Mucosa of descending colon (tissue), 3 donors: ENCODE results near the gene RGL4. TPM values are rescaled to one million over a fixed set of nuclear protein-coding genes. Genes with fewer than 3 reads are reported as not detected.

ENCODE experiments used
- ATAC-seq: fragments of 200-7000 bp; cut with Tn5 transposase; one replicate; pipeline ENCODE4 v1.9.1; 2020; ENCODE audit warnings: mild to moderate bottlenecking, moderate library complexity
- DNase-seq, 3 donors: peaks; one replicate each; pipeline ENCODE4 v3.0.0-alpha.2; 2020
- H3K36me3 ChIP-seq: fragments of 200-600 bp; one replicate; pipeline ENCODE4 v1.8.0; 2021; ENCODE audit warnings: low read depth, mild to moderate bottlenecking
- H3K4me1 ChIP-seq: fragments of 200-600 bp; one replicate; pipeline ENCODE4 v1.8.0; 2021; ENCODE audit warnings: low read depth, mild to moderate bottlenecking
- H3K4me3 ChIP-seq: fragments of 200-600 bp; one replicate; pipeline ENCODE4 v1.8.0; 2021; ENCODE audit warnings: mild to moderate bottlenecking
- H3K9me3 ChIP-seq: fragments of 200-600 bp; one replicate; pipeline ENCODE4 v1.8.0; 2021; ENCODE audit warnings: mild to moderate bottlenecking
- intact Hi-C, 2 donors: fragments of 100-400 bp; cut with DNase I in 1 of 2; cut with micrococcal nuclease in 1 of 2; formaldehyde crosslinking; loops; one replicate each; pipeline versions ENCODE4 v1.11.0 to v1.11.1; 2022; cut with DNase I, micrococcal nuclease
- total RNA-seq, 3 donors: library from RNA; stranded (reverse); fragmentation: NEBNext Ultra II Directional in 2 of 3; extraction: Animal tissue kit (Norgen Biotek cat#: 25700) in 2 of 3; gene quantifications; one replicate each; pipeline versions ENCODE4 v1.2.1 to v1.2.4, GENCODE V29; 2021 to 2023
- TF ChIP-seq, protein P1 (sequence below): fragments of 200-600 bp; IDR thresholded peaks from one replicate; pipeline ENCODE4 v1.8.0; 2022; ENCODE audit warnings: antibody characterized with exemption, mild to moderate bottlenecking
- donor health status: DM: no; HTN: no; CAD: no; lungs with moderate emphysema.
- donor health status: DM: no; HTN: no; CAD: no.
- donor health status: DM: no; HTN: yes; CAD: no.

RGL4 gene
- total RNA-seq, 3 donors from 2014 or later = 0.29 to 0.34 TPM; not detected in 1

DNA sequence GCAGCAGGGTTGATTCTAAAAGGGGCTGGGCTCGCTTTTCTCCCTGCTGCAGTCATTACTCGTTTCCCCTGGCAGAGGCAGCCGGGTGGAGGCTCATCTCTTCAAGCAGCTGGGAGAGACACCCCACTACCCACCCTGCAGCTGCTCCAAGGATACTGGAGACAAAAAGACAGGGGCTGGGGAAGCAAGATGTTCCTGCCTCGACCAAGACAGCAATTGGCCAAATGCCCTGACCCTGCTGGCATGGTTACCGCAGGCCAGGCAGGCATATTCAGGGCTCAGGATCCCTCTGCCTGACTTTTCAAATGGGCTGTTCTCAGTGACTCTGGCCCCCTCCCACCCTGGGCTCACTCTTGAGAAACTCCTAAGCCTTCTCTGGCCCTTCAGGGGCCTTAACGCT lies 6.8 kb upstream of the RGL4 start:
- ATAC-seq (no peak), DNase-seq (no peak)
- intact Hi-C loops = no loop called here
- no peaks in the 10 kb centered on the region for H3K9me3 ChIP-seq
- H3K4me1 ChIP-seq = no peaks in the 10 kb centered on the region
- H3K4me3 ChIP-seq = no peak overlapping the region
- H3K36me3 ChIP-seq = no peaks in the 10 kb centered on the region
- TF ChIP-seq, protein P1, sequence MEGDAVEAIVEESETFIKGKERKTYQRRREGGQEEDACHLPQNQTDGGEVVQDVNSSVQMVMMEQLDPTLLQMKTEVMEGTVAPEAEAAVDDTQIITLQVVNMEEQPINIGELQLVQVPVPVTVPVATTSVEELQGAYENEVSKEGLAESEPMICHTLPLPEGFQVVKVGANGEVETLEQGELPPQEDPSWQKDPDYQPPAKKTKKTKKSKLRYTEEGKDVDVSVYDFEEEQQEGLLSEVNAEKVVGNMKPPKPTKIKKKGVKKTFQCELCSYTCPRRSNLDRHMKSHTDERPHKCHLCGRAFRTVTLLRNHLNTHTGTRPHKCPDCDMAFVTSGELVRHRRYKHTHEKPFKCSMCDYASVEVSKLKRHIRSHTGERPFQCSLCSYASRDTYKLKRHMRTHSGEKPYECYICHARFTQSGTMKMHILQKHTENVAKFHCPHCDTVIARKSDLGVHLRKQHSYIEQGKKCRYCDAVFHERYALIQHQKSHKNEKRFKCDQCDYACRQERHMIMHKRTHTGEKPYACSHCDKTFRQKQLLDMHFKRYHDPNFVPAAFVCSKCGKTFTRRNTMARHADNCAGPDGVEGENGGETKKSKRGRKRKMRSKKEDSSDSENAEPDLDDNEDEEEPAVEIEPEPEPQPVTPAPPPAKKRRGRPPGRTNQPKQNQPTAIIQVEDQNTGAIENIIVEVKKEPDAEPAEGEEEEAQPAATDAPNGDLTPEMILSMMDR = no peak

DNA sequence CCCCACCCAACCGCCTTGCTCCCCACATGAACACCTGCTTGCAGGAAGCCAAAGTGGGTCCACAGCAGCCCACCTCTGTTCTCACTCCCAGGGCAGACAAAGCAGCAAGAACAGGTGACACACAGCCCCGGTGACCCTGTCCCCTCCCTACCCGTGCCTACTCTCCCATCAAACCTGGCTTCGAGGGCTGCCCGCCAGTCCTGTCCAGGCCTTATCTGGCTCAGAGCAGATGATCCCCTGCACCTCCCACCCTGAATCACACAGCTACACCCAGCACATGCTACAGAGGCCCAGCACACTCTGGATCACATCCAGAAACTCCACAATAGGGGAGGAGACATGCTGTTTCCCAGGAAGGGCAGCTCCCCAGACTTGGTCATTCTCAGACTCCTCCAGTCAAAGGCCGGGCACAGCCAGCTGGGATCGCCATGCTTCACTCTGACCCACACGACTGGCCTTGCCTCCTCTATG lies 6.2 kb upstream of the RGL4 start:
- no peaks in the 10 kb centered on the region for H3K4me1 ChIP-seq
- no peak for ATAC-seq
- intact Hi-C loops = no loop called here

DNA sequence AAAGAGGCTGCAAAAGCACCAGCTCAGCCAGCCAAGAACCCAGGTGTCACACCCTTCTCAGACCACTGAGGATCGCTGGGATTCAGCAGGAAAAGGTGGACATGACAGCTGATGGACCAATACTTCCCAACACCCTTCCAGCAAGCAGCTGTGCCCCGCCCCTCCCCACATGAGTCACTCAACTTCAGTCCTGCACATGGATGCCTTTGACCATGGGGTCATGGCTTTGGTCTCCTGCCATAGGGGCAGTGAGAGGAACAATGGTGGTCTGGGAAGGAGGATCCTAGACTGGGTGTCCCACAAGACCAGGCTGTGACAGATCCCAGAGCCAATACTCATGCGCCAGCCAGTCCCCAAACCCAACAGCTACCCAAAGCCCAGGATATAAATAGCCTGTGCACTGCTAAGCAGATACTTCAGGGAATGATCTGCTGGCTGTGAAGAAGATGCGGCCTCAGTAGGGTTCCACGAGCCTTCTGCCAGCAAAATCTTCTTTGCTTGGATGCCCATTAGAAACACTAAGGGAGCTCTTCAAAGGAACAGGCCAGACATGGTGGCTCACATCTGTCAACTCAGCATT lies 5.5 kb upstream of the RGL4 start:
- TF ChIP-seq, protein P1 = no peak
- DNase-seq = no peak
- Histone ChIP-seq H3K4me3 (no peak overlapping the region), H3K4me1 (no peaks in the 10 kb centered on the region), H3K36me3 (no peaks in the 10 kb centered on the region), H3K9me3 (no peaks in the 10 kb centered on the region)
- ATAC-seq = no peak
- intact Hi-C loops = no loop called here

More for the DNA sequence above, 6.2 kb upstream of the RGL4 start:
- Histone ChIP-seq H3K4me3 (no peak overlapping the region), H3K36me3 (no peaks in the 10 kb centered on the region), H3K9me3 (no peaks in the 10 kb centered on the region)
- TF ChIP-seq, protein P1 = no peak
- no peak for DNase-seq

DNA sequence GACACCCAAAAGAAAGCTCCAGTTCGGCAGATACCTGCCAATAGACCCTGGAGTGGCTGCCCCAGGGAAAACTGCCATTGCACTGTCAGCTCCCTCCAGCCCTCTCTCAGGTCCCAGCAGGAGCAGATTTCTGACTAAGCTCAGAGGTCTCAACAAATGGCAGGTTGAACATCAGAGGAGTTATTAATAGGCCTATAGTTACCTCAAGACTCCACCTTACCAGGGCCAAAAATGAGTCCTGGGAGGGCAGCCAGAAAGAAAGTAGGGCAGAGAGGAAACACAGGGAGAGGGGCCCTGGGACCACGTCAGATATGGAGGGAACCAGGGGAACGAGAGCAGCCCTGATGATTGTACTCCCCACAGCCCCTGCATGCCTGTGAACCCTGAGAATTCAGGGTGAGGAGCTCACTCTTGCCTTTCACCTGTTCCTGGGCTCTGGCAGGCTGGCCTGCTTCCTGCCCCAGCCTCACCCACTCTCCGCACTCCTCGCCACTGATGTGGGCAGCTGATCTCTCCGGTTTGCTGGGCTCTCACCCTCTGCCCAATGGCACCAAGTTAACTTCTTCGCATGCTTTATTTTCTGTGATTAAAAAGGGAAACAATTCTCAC lies 4.3 kb upstream of the RGL4 start:
- DNase-seq (no peak), ATAC-seq (no peak)
- TF ChIP-seq, protein P1 = no peak
- Histone ChIP-seq H3K4me3 (no peak overlapping the region), H3K36me3 (no peaks in the 10 kb centered on the region), H3K4me1 (no peaks in the 10 kb centered on the region), H3K9me3 (no peaks in the 10 kb centered on the region)
- intact Hi-C loops = no loop called here

DNA sequence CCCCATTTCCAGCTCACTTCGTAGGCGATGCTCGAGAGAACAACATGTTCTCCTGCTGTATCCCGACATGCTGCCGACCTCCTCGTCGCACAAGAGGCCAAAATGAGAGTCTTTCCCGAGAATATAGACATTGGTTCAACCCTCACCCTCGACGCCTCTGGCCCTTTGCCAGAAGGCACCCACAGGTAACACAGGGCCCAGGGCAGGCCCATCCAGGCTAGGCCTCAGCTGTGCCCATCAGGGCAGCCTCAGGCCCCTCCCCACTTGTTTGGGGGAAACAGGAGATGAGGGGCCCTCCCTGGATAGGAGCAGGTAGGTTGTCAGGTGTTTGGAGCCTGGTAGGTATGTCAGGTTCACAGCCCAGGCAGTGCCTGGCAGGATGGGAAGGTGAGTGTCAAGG lies 2.7 kb upstream of the RGL4 start:
- TF ChIP-seq, protein P1 = no peak
- H3K9me3 ChIP-seq = no peaks in the 10 kb centered on the region
- no peak overlapping the region for H3K4me3 ChIP-seq
- H3K36me3 ChIP-seq = no peaks in the 10 kb centered on the region
- intact Hi-C loops = no loop called here
- DNase-seq (no peak), ATAC-seq (no peak)
- H3K4me1 ChIP-seq = no peaks in the 10 kb centered on the region
